HepG2 (cell line): ENCODE data around the gene GP1BA. TPM values are rescaled to one million over a fixed set of nuclear protein-coding genes. Genes with fewer than 3 reads are reported as not detected.

Source experiments
- CBX5 ChIP-seq: sonication (generic); formaldehyde crosslinking; IDR thresholded peaks from 2 replicates; pipeline ENCODE4 v1.4.0; 2020; ENCODE audit warnings: missing genetic modification reagents, borderline replicate concordance
- CHCHD3 ChIP-seq: sonication (generic); formaldehyde crosslinking; IDR thresholded peaks from 2 replicates; pipeline ENCODE4 v1.8.0; 2022; ENCODE audit warnings: mild to moderate bottlenecking, missing genetic modification reagents, moderate library complexity
- GABPA ChIP-seq, 2 experiments: IDR thresholded peaks; 2 replicates each; pipeline ENCODE4 v1.6.1; 2011 to 2016; ENCODE audit warnings: low read depth in 2 of 2, low read length in 1 of 2, missing biosample characterization in 1 of 2, missing genetic modification characterization in 1 of 2
- MYC ChIP-seq: sonication (generic); formaldehyde crosslinking; IDR thresholded peaks from 2 replicates; pipeline ENCODE4 v1.9.0; 2021; ENCODE audit warnings: missing genetic modification reagents, borderline replicate concordance
- NFE2L1 ChIP-seq: sonication (generic); formaldehyde crosslinking; IDR thresholded peaks from 2 replicates; pipeline ENCODE4 v1.4.0; 2020; ENCODE audit warnings: missing genetic modification reagents, mild to moderate bottlenecking, borderline replicate concordance
- NR2F1 ChIP-seq, 2 experiments: fragments of 450-650 bp in 1 of 2; formaldehyde crosslinking in 1 of 2; IDR thresholded peaks; 2 replicates each; pipeline versions ENCODE4 v1.5.0 to v1.6.1; 2016 to 2020; ENCODE audit warnings: mild to moderate bottlenecking in 1 of 2, missing compliant biosample characterization in 1 of 2, missing genetic modification reagents in 1 of 2, moderate library complexity in 1 of 2
- POLR2A ChIP-seq, 2 experiments: IDR thresholded peaks; 2 replicates each; pipeline ENCODE4 v1.6.1; 2011; ENCODE audit warnings: low read depth in 2 of 2, low read length in 2 of 2, mild to moderate bottlenecking in 1 of 2, moderate library complexity in 1 of 2; ENCODE audit not compliant: insufficient read depth in 1 of 2
- POLR2AphosphoS5 ChIP-seq: IDR thresholded peaks from 2 replicates; pipeline ENCODE4 v1.6.1; 2012; ENCODE audit warnings: low read depth, low read length
- PTBP1 ChIP-seq: fragments of 200-400 bp; formaldehyde crosslinking; IDR thresholded peaks from 2 replicates; pipeline ENCODE4 v1.6.1; 2018; ENCODE audit warnings: low read length, low read depth; ENCODE audit not compliant: poor library complexity, severe bottlenecking
- RFXAP ChIP-seq: sonication (generic); formaldehyde crosslinking; IDR thresholded peaks from 2 replicates; pipeline ENCODE4 v1.4.0; 2020; ENCODE audit warnings: missing genetic modification reagents, borderline replicate concordance
- RXRB ChIP-seq: IDR thresholded peaks from 2 replicates; pipeline ENCODE4 v1.6.1; 2016; ENCODE audit warnings: borderline replicate concordance, missing genetic modification reagents, missing compliant biosample characterization
- TAF1 ChIP-seq: sonication (generic); formaldehyde crosslinking; IDR thresholded peaks from 2 replicates; pipeline ENCODE4 v1.4.0; 2020; ENCODE audit warnings: missing genetic modification reagents
- ZBTB33 ChIP-seq: sonication (generic); formaldehyde crosslinking; IDR thresholded peaks from 2 replicates; pipeline ENCODE4 v1.4.0; 2020; ENCODE audit warnings: missing genetic modification reagents
- ZBTB7A ChIP-seq: sonication (generic); formaldehyde crosslinking; IDR thresholded peaks from 2 replicates; pipeline ENCODE4 v1.8.0; 2022; ENCODE audit warnings: mild to moderate bottlenecking, missing genetic modification reagents
- ZIK1 ChIP-seq: sonication (generic); formaldehyde crosslinking; IDR thresholded peaks from 2 replicates; pipeline ENCODE4 v1.5.0; 2020; ENCODE audit warnings: mild to moderate bottlenecking, low read depth, missing genetic modification reagents, borderline replicate concordance
- ZNF232 ChIP-seq: sonication (generic); formaldehyde crosslinking; IDR thresholded peaks from 2 replicates; pipeline ENCODE4 v1.4.0; 2020; ENCODE audit warnings: missing genetic modification reagents, borderline replicate concordance
- ZNF629 ChIP-seq: sonication (generic); formaldehyde crosslinking; conservative IDR thresholded peaks from 2 replicates; pipeline ENCODE4 v1.5.0; 2020; ENCODE audit warnings: missing genetic modification reagents
- ZNF761 ChIP-seq: sonication (generic); formaldehyde crosslinking; conservative IDR thresholded peaks from 2 replicates; pipeline ENCODE4 v1.4.0; 2020; ENCODE audit warnings: mild to moderate bottlenecking, missing genetic modification reagents
- ZNF772 ChIP-seq: sonication (generic); formaldehyde crosslinking; IDR thresholded peaks from 2 replicates; pipeline ENCODE4 v1.5.0; 2020; ENCODE audit warnings: mild to moderate bottlenecking, missing genetic modification reagents
- ZNF788 ChIP-seq: sonication (generic); formaldehyde crosslinking; IDR thresholded peaks from 2 replicates; pipeline ENCODE4 v1.5.0; 2020; ENCODE audit warnings: mild to moderate bottlenecking, missing genetic modification reagents, borderline replicate concordance
- ZSCAN5A ChIP-seq: sonication (generic); formaldehyde crosslinking; IDR thresholded peaks from 2 replicates; pipeline ENCODE4 v1.8.0; 2022; ENCODE audit warnings: mild to moderate bottlenecking, missing genetic modification reagents, borderline replicate concordance
- polyA plus RNA-seq, 8 experiments: library from polyadenylated mRNA; depleted of rRNA in 3 of 8; stranded (reverse) in 7 of 8; unstranded in 1 of 8; fragments of >200 nt; fragmentation: Illumina TruSeq in 4 of 8; extraction: Trizol in 4 of 8; gene quantifications; 2 replicates each; pipeline versions ENCODE4 v1.2.1 to v1.2.3, GENCODE V29; 2011 to 2016; ENCODE audit warnings: low read depth in 4 of 8, missing spikeins in 1 of 8, mixed read lengths in 1 of 8; ENCODE audit not compliant: insufficient read depth in 1 of 8
- total RNA-seq, 5 experiments: library from RNA; depleted of rRNA; stranded (reverse); fragments of >200 nt; fragmentation: Illumina TruSeq; extraction: Trizol; gene quantifications; 2 replicates each; pipeline ENCODE4 v1.2.3, GENCODE V29; 2016; ENCODE audit warnings: low read depth in 1 of 5
- TF ChIP-seq, protein P1 (sequence below): sonication (generic); formaldehyde crosslinking; IDR thresholded peaks from 2 replicates; pipeline ENCODE4 v1.8.1; 2022; ENCODE audit warnings: low read depth, mild to moderate bottlenecking, missing genetic modification reagents

Gene GP1BA
- total and polyA plus RNA-seq, 2 of the 13 experiments (the other 11 are each of a cell fraction or from before 2014, with no cell fraction given), result not detected

DNA sequence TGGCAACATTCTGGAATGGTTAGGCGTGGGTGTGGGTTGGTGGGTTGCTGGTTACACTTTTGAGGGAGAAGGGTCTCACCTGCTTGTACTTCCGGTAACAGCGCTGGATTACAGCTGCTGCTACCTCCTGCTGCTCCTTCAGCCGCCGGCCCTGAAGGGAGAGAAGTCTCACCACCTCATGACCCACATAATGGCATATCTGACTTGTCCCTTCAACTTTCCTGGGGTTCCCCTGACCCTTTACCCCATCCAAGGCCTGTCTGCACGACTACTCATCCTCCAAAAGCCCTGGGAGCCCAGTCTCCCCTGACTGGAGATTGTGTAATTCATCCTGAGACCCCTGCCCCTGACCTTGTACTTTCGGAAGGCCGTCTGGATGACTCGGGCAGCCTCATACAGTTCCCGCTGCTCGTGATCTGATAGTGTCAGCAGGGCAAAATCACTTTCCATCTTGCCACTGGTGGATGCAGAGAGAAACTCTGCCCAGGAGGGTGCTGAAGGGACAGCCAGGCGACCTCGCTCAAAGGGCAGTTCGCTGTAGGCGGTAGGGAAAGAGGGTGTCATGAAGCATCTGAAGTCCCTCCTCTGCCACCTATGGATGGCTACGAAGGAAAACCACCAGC lies 37.6 kb downstream of the GP1BA start (continued):
- TF ChIP-seq CBX5 (CRISPR knock-in tag) (peak; percentile 49; the same call in 1 of the 2 replicates), ZNF788 (CRISPR knock-in tag) (peak; percentile 68), RFXAP (CRISPR knock-in tag) (0 out of 2 replicates have a peak, but pooled peaks have one; percentile 32), ZIK1 (CRISPR knock-in tag) (no peak), PTBP1 (no peak), NR2F1 (CRISPR knock-in tag; IDR thresholded peaks at IDR 0.05) (0 out of 4 replicates have a peak, but pooled peaks of 1 of the 2 experiments have one; percentile 6), ZSCAN5A (CRISPR knock-in tag) (no peak), MYC (CRISPR knock-in tag) (peak; percentile 39; the same call in 1 of the 2 replicates), ZNF629 (CRISPR knock-in tag) (peak; percentile 38; the same call in 1 of the 2 replicates), ZBTB33 (CRISPR knock-in tag) (peak; percentile 39; the same call in 1 of the 2 replicates), ZNF761 (CRISPR knock-in tag) (0 out of 2 replicates have a peak, but pooled peaks have one; percentile 29), POLR2AphosphoS5 (peak; percentile 42; the same call in 1 of the 2 replicates), CHCHD3 (CRISPR knock-in tag) (no peak), RXRB (peak; percentile 29; the same call in 1 of the 2 replicates), ZBTB7A (peak; percentile 73; the same call in 1 of the 2 replicates), GABPA (IDR thresholded peaks at IDR 0.05; ENCODE audit: low read depth, low read length) (no peak), GABPA (CRISPR knock-in tag; IDR thresholded peaks at IDR 0.05; ENCODE audit: low read depth) (peak; percentile 8; the same call in 1 of the 2 replicates), ZNF232 (CRISPR knock-in tag) (peak; percentile 59; the same call in 1 of the 2 replicates), TAF1 (0 out of 2 replicates have a peak, but pooled peaks have one; percentile 19), POLR2A (IDR thresholded peaks at IDR 0.05; ENCODE audit: insufficient read depth in 1 of 2, low read depth in 2 of 2, low read length in 2 of 2) (peak in 1 of 2 experiments; percentile 28; a peak in 2 of 4 replicates), NFE2L1 (CRISPR knock-in tag) (no peak), ZNF772 (CRISPR knock-in tag) (0 out of 2 replicates have a peak, but pooled peaks have one; percentile 65)
- TF ChIP-seq, protein P1, sequence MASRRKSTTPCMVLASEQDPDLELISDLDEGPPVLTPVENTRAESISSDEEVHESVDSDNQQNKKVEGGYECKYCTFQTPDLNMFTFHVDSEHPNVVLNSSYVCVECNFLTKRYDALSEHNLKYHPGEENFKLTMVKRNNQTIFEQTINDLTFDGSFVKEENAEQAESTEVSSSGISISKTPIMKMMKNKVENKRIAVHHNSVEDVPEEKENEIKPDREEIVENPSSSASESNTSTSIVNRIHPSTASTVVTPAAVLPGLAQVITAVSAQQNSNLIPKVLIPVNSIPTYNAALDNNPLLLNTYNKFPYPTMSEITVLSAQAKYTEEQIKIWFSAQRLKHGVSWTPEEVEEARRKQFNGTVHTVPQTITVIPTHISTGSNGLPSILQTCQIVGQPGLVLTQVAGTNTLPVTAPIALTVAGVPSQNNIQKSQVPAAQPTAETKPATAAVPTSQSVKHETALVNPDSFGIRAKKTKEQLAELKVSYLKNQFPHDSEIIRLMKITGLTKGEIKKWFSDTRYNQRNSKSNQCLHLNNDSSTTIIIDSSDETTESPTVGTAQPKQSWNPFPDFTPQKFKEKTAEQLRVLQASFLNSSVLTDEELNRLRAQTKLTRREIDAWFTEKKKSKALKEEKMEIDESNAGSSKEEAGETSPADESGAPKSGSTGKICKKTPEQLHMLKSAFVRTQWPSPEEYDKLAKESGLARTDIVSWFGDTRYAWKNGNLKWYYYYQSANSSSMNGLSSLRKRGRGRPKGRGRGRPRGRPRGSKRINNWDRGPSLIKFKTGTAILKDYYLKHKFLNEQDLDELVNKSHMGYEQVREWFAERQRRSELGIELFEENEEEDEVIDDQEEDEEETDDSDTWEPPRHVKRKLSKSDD (CRISPR knock-in tag), result peak; percentile 41; the same call in 1 of the 2 replicates
